KOPT-K1 (cell line): ENCODE measurements around the gene SMYD3.

Source experiments
- H3K27ac ChIP-seq: fragments of 200-600 bp; sonication (generic); 2 replicates; pipeline ENCODE4 v1.5.1; 2016; ENCODE audit warnings: antibody characterized with exemption, mild to moderate bottlenecking, low read depth, low read length; ENCODE audit not compliant: poor library complexity, severe bottlenecking
- H3K36me3 ChIP-seq: fragments of 200-600 bp; sonication (generic); 2 replicates; pipeline ENCODE4 v1.5.1; 2017; ENCODE audit warnings: antibody characterized with exemption, mild to moderate bottlenecking, low read length, moderate library complexity; ENCODE audit not compliant: insufficient read depth
- H3K9me3 ChIP-seq: fragments of 200-600 bp; sonication (generic); 2 replicates; pipeline ENCODE4 v1.5.1; 2017; ENCODE audit warnings: antibody characterized with exemption, low read length, mild to moderate bottlenecking; ENCODE audit not compliant: insufficient read depth, poor library complexity, severe bottlenecking

The SMYD3 gene

DNA sequence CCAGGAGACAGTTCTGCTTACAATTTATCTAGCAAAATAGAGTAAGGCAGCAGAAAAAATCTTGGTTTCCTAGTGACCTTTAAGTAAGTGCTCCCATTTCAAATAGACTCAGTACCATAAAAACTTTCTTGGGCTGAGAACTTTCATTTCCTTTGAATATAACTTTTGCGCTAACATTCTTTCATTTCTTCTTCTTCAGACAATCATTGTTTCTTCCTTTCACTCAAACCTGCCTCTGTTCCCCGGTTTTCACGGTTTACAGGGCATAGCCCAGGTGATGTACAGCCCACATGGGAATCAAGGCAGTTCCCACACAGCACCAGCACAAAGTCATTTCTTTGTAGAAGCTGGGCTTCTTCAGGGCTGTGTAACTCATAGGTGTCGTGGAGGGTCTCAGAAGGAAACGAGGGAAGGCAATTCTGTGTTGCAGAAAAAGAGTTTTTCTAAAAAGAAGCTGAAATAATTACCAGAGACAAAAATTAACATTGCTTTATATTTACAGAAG is 611.6 kb downstream of the SMYD3 start:
- peaks cover 10% of the 10 kb centered on the region for H3K9me3 ChIP-seq
- no peak overlapping the region for H3K27ac ChIP-seq
- H3K36me3 ChIP-seq: no peaks in the 10 kb centered on the region

GRCh38 chr1:245894843-245895242 is 612.2 kb downstream of the SMYD3 start:
- Histone ChIP-seq H3K27ac (no peak overlapping the region), H3K36me3 (no peaks in the 10 kb centered on the region), H3K9me3 (peaks cover 13% of the 10 kb centered on the region)

- no peak overlapping the region for H3K27ac ChIP-seq
- H3K36me3 ChIP-seq: no peaks in the 10 kb centered on the region
- H3K9me3 ChIP-seq: peaks cover 17% of the 10 kb centered on the region
Observed at GRCh38 chr1:245893025-245893424, 614.1 kb downstream of the SMYD3 start.

- Histone ChIP-seq H3K9me3 (peaks cover 17% of the 10 kb centered on the region), H3K27ac (no peak overlapping the region), H3K36me3 (no peaks in the 10 kb centered on the region)
Observed at GRCh38 chr1:245888809-245889208, 618.3 kb downstream of the SMYD3 start.

GRCh38 chr1:245887829-245888228 is 619.2 kb downstream of the SMYD3 start:
- H3K9me3 ChIP-seq: peaks cover 7% of the 10 kb centered on the region
- H3K36me3 ChIP-seq: no peaks in the 10 kb centered on the region
- H3K27ac ChIP-seq: no peak overlapping the region

GRCh38 chr1:245881767-245882391 is 625.2 kb downstream of the SMYD3 start:
- Histone ChIP-seq H3K9me3 (no peaks in the 10 kb centered on the region), H3K27ac (no peak overlapping the region), H3K36me3 (no peaks in the 10 kb centered on the region)

GRCh38 chr1:245880754-245881403 is 626.2 kb downstream of the SMYD3 start:
- no peak overlapping the region for H3K27ac ChIP-seq
- no peaks in the 10 kb centered on the region for H3K36me3 ChIP-seq
- no peaks in the 10 kb centered on the region for H3K9me3 ChIP-seq

GRCh38 chr1:245879091-245879490 is 628.0 kb downstream of the SMYD3 start:
- Histone ChIP-seq H3K9me3 (no peaks in the 10 kb centered on the region), H3K36me3 (no peaks in the 10 kb centered on the region), H3K27ac (no peak overlapping the region)

DNA sequence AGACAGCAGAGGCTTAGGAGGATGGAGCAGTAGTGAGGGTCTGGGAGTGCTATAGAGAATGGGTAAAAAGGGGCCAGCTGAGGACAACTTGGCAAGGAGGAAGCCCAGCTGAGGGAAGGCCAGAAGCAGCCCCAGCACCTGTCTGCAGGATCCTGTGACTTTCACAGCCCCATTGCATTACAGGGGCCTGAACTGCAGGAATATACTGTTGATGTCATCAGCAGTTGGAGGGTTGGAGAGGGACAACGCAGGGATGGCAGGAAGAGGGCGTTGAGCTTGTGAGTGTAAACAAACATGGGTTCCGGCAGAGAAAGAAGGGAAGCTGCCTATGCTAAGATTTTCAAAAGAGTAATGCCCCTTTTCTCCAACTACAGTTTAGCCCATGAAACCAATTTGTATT is 628.5 kb downstream of the SMYD3 start:
- no peaks in the 10 kb centered on the region for H3K36me3 ChIP-seq
- H3K9me3 ChIP-seq: no peaks in the 10 kb centered on the region
- H3K27ac ChIP-seq: no peak overlapping the region

- Histone ChIP-seq H3K36me3 (no peaks in the 10 kb centered on the region), H3K27ac (no peak overlapping the region)
Observed at GRCh38 chr1:245877976-245878375, 629.1 kb downstream of the SMYD3 start.

GRCh38 chr1:245876586-245876985 is 630.5 kb downstream of the SMYD3 start:
- Histone ChIP-seq H3K9me3 (no peaks in the 10 kb centered on the region), H3K36me3 (no peaks in the 10 kb centered on the region), H3K27ac (no peak overlapping the region)

More at GRCh38 chr1:245877976-245878375, 629.1 kb downstream of the SMYD3 start:
- H3K9me3 ChIP-seq: no peaks in the 10 kb centered on the region

- Histone ChIP-seq H3K9me3 (no peaks in the 10 kb centered on the region), H3K27ac (no peak overlapping the region), H3K36me3 (no peaks in the 10 kb centered on the region)
Observed at GRCh38 chr1:245875581-245876261, 631.4 kb downstream of the SMYD3 start.

- no peaks in the 10 kb centered on the region for H3K9me3 ChIP-seq
- no peaks in the 10 kb centered on the region for H3K36me3 ChIP-seq
- H3K27ac ChIP-seq: no peak overlapping the region
Observed at GRCh38 chr1:245874942-245875580, 632.0 kb downstream of the SMYD3 start.

DNA sequence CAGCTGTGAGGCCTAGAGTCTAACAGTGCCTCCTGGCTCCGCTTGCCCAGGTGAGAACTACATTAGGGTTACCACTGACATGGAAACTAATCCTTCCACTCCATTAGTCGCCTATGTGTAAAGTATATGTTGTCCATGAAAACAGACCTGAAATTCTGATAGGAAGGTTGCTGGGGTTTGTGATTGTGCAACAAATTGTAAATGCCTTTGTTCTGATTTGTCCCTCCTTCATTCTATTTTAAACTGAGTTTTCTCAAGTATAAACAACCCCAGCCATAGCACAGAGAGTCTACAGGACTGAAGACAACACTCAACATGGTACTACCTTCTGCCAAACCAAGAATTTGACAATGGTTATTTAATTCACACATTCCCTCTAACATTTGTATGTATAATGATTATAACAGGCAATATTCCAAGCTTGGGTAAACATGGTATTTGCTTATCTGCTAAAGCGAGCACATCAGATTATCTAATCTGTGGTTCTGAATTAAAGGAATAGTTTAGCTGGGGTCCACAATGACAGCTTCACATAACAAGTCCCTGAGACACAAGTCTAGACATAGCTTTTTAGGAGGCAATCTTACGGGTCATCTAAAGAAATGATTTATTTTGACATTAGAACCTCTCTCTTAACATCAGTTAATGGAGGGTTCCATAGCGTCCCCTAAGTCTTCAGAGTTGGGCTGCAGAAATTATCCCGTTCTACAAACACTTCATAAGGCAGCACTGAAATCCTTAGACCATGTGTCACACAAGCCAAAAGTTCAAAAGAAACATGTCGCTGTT is 633.0 kb downstream of the SMYD3 start:
- H3K36me3 ChIP-seq: no peaks in the 10 kb centered on the region
- H3K27ac ChIP-seq: no peak overlapping the region
- no peaks in the 10 kb centered on the region for H3K9me3 ChIP-seq
